Nephron progenitor cell (in vitro differentiated cells): ENCODE data around the gene NTM.

Experiments
- DNase-seq: peaks from one replicate; pipeline ENCODE4 v3.0.0; 2021
- H3K27ac Mint-ChIP-seq: 2 replicates; pipeline ENCODE4 v1.8.0; 2021; ENCODE audit warnings: mild to moderate bottlenecking, moderate library complexity, mixed read lengths
- H3K27me3 Mint-ChIP-seq: 2 replicates; pipeline ENCODE4 v1.8.0; 2021; ENCODE audit warnings: mild to moderate bottlenecking, low read depth, mixed read lengths; ENCODE audit not compliant: poor library complexity
- H3K36me3 Mint-ChIP-seq: 2 replicates; pipeline ENCODE4 v1.8.0; 2021; ENCODE audit warnings: low read depth, mixed read lengths
- H3K4me1 Mint-ChIP-seq: 2 replicates; pipeline ENCODE4 v1.8.0; 2021; ENCODE audit warnings: mixed read lengths
- H3K4me3 Mint-ChIP-seq: 2 replicates; pipeline ENCODE4 v1.8.0; 2021; ENCODE audit warnings: mild to moderate bottlenecking, moderate library complexity, mixed read lengths
- H3K9me3 Mint-ChIP-seq: 2 replicates; pipeline ENCODE4 v1.8.0; 2021; ENCODE audit warnings: mild to moderate bottlenecking, moderate library complexity, mixed read lengths
- TF ChIP-seq, protein P1 (sequence below): fragments of 200-600 bp; sonication (generic); IDR thresholded peaks from 2 replicates; pipeline ENCODE4 v1.5.0; 2021; ENCODE audit warnings: antibody characterized with exemption

Gene NTM

DNA sequence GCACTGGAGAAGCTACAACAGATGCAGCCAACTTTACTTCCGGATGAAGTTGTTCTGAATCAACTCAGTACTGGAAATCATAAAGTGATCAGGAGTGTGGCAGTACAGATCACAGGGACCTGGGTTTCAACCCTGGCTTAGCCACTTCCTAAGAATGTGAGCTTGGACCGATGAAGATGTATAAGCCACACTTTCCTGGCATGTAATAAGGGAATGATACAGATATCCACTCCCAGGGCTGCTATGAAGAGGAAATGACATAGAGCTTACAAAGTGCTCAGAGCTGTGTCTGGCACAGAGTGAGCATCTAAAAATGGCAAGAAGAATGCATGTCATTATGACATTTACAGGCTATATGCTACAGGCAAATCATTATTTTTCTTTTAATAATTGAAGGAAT, 378.7 kb downstream of the NTM start:
- Mint-ChIP-seq H3K9me3 (peaks cover 11% of the 10 kb centered on the region), H3K27me3 (peaks cover 11% of the 10 kb centered on the region), H3K27ac (no peak overlapping the region), H3K36me3 (no peaks in the 10 kb centered on the region), H3K4me3 (no peak overlapping the region), H3K4me1 (peaks cover 34% of the 10 kb centered on the region)
- DNase-seq = no peak
- TF ChIP-seq, protein P1, sequence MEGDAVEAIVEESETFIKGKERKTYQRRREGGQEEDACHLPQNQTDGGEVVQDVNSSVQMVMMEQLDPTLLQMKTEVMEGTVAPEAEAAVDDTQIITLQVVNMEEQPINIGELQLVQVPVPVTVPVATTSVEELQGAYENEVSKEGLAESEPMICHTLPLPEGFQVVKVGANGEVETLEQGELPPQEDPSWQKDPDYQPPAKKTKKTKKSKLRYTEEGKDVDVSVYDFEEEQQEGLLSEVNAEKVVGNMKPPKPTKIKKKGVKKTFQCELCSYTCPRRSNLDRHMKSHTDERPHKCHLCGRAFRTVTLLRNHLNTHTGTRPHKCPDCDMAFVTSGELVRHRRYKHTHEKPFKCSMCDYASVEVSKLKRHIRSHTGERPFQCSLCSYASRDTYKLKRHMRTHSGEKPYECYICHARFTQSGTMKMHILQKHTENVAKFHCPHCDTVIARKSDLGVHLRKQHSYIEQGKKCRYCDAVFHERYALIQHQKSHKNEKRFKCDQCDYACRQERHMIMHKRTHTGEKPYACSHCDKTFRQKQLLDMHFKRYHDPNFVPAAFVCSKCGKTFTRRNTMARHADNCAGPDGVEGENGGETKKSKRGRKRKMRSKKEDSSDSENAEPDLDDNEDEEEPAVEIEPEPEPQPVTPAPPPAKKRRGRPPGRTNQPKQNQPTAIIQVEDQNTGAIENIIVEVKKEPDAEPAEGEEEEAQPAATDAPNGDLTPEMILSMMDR = no peak

DNA sequence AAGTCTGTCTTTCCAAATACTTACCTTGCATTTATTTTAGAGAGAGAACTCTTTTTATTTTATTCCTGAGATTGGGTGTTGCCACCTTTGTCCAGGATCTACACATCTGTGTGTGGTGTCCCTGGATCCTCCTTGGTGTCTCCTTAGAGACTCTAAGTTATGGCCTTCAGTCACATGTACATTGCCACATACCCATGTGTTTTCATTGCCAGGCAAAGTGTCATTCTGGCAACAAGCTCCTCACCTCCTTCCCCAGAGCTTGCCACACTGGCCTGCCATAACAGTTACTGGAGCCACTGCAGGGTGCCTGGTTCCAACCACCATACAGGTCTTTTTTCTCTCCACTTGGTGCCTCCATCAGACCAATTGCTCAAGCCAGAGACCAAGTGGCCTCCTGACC, 379.7 kb downstream of the NTM start:
- TF ChIP-seq, protein P1 = no peak
- no peak overlapping the region for H3K27ac Mint-ChIP-seq
- peaks cover 23% of the 10 kb centered on the region for H3K4me1 Mint-ChIP-seq
- no peak for DNase-seq
- peaks cover 11% of the 10 kb centered on the region for H3K9me3 Mint-ChIP-seq
- H3K36me3 Mint-ChIP-seq = no peaks in the 10 kb centered on the region
- no peak overlapping the region for H3K4me3 Mint-ChIP-seq
- H3K27me3 Mint-ChIP-seq = peaks cover 11% of the 10 kb centered on the region

DNA sequence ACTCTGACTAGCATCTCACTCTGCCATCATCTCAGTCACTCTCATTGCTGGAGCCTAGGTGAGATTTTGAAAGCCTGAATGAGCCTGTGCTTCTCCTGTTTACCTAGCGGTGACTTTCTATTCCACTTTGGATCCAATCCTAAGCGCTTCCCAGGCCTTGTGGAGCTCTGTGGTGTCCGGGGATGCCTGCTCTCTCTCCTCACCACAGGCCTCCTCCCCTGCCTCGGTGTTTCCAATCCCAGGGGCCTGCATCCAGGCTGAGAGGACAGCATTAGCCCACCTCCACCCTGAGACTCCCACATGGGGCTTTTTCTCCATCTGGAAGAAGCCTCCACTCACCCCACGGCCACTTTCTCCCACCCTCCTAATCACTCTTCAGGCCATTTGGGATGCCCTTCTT, 380.3 kb downstream of the NTM start:
- H3K9me3 Mint-ChIP-seq = peaks cover 11% of the 10 kb centered on the region
- H3K36me3 Mint-ChIP-seq = no peaks in the 10 kb centered on the region
- DNase-seq = no peak
- no peak overlapping the region for H3K27ac Mint-ChIP-seq
- TF ChIP-seq, protein P1 = no peak
- peaks cover 11% of the 10 kb centered on the region for H3K27me3 Mint-ChIP-seq
- H3K4me1 Mint-ChIP-seq = peaks cover 19% of the 10 kb centered on the region
- H3K4me3 Mint-ChIP-seq = no peak overlapping the region

DNA sequence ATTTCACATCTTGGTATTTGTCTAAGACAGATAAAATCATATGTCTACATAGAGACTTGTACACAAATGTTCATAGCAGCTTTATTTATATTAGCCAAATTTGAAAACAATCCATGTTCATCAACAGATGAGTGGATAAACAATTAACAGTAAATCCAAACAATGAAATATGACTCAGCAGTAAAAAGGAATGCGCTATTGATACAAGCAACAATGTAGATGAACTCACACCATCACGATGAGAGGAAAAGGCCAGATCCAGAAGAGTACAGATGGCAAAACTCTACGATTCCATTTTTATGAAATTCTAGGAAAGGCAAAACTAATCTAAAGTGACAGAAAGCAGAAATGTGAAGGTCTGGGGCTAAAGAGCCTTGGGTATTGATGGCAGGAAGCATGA, 384.3 kb downstream of the NTM start:
- H3K36me3 Mint-ChIP-seq = no peaks in the 10 kb centered on the region
- no peak overlapping the region for H3K27ac Mint-ChIP-seq
- peaks cover 14% of the 10 kb centered on the region for H3K27me3 Mint-ChIP-seq
- H3K4me1 Mint-ChIP-seq = no peaks in the 10 kb centered on the region
- DNase-seq = no peak
- H3K4me3 Mint-ChIP-seq = no peak overlapping the region
- peaks cover 11% of the 10 kb centered on the region for H3K9me3 Mint-ChIP-seq
- TF ChIP-seq, protein P1 = no peak

DNA sequence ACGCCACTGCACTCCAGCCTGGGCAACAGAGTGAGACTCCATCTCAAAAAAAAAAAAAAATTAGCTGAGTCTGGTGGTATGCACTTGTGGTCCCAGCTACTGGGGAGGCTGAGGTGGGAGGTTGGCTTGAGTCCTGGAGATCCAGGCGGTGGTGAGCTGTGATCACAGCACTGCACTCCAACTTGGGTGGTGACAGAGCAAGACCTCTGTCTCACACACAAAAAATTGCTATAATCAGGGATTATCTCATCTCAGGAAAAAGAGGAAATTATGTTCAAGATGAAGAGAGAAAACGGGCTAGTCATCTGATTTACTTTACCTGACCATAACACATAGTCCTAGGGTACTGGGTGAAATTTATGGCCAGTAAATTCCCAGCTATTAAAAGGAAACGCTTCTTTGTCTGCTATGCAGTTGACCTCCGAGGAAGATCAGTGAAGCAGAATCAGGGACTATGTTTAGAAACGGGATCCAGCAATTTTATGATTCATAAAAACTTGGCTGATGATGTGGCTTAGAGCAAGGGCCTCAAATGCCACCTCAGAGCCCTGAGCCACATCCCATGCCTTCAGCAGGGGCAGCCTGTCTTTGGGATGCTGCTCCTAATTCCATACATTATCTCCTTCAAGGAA, 386.2 kb downstream of the NTM start:
- Mint-ChIP-seq H3K4me1 (peaks cover 11% of the 10 kb centered on the region), H3K4me3 (no peak overlapping the region), H3K27me3 (peaks cover 14% of the 10 kb centered on the region), H3K9me3 (peaks cover 11% of the 10 kb centered on the region), H3K27ac (no peak overlapping the region), H3K36me3 (no peaks in the 10 kb centered on the region)
- no peak for DNase-seq
- TF ChIP-seq, protein P1 = no peak

DNA sequence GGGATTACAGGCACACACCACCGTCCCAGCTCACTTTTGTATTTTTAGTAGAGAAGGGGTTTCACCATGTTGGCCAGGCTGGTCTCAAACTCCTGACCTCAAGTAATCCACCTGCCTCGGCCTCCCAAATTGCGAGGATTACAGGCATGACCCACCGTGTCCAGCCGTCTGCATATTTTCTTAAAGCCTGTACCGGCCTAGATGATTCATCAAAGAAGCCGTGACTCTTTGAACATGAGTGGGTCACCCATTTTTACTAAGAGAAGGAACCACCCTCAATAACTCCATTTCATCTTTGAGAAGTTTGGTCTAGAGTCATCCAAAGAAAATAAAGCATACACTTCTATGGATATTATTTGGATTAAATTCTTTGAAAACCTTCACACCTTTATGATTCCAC, 388.3 kb downstream of the NTM start:
- DNase-seq = no peak
- Mint-ChIP-seq H3K9me3 (no peaks in the 10 kb centered on the region), H3K4me1 (peaks cover 11% of the 10 kb centered on the region), H3K27ac (no peak overlapping the region), H3K4me3 (no peak overlapping the region), H3K27me3 (peaks cover 17% of the 10 kb centered on the region), H3K36me3 (no peaks in the 10 kb centered on the region)
- TF ChIP-seq, protein P1 = no peak
